ENCODE results near the gene C14orf132.

C14orf132 gene

GRCh38 chr14:96056509-96057422 lies 17.6 kb downstream of the C14orf132 start:
- Histone ChIP-seq H4K20me1 (ENCODE audit: insufficient read depth, low read length, poor library complexity, severe bottlenecking) (no peaks in the 10 kb centered on the region), H3K9me3 (ENCODE audit: insufficient read depth, low read depth, low read length) (no peaks in the 10 kb centered on the region), H3K4me1 (ENCODE audit: insufficient read depth, low read length, poor library complexity, severe bottlenecking) (no peaks in the 10 kb centered on the region), H3K79me2 (ENCODE audit: insufficient read depth, low read length) (no peaks in the 10 kb centered on the region), H3K9ac (ENCODE audit: low read depth, low read length, poor library complexity, severe bottlenecking) (no peak overlapping the region), H3F3A (ENCODE audit: low read depth) (no peaks in the 10 kb centered on the region), H3K36me3 (ENCODE audit: insufficient read depth, low read length) (no peaks in the 10 kb centered on the region), H3K27me3 (ENCODE audit: insufficient read depth, low read length, poor library complexity, severe bottlenecking) (no peaks in the 10 kb centered on the region), H3K4me3 (ENCODE audit: low read length, poor library complexity, severe bottlenecking) (no peak overlapping the region), H3K9me2 (replicated peaks; ENCODE audit: low read depth, low read length) (no peaks in the 10 kb centered on the region), H2AFZ (ENCODE audit: low read length) (no peak overlapping the region), H3K4me2 (ENCODE audit: low read depth, low read length, poor library complexity, severe bottlenecking) (no peak overlapping the region)
- TF ChIP-seq EZH2phosphoT487 (IDR thresholded peaks at IDR 0.05; ENCODE audit: borderline replicate concordance), result no peak
- TF ChIP-seq, protein P1, sequence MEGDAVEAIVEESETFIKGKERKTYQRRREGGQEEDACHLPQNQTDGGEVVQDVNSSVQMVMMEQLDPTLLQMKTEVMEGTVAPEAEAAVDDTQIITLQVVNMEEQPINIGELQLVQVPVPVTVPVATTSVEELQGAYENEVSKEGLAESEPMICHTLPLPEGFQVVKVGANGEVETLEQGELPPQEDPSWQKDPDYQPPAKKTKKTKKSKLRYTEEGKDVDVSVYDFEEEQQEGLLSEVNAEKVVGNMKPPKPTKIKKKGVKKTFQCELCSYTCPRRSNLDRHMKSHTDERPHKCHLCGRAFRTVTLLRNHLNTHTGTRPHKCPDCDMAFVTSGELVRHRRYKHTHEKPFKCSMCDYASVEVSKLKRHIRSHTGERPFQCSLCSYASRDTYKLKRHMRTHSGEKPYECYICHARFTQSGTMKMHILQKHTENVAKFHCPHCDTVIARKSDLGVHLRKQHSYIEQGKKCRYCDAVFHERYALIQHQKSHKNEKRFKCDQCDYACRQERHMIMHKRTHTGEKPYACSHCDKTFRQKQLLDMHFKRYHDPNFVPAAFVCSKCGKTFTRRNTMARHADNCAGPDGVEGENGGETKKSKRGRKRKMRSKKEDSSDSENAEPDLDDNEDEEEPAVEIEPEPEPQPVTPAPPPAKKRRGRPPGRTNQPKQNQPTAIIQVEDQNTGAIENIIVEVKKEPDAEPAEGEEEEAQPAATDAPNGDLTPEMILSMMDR (conservative IDR thresholded peaks at IDR 0.05; ENCODE audit: low read length), result no peak

- H3K9me3 ChIP-seq (ENCODE audit: insufficient read depth, low read depth, low read length), result no peaks in the 10 kb centered on the region
- H3K4me3 ChIP-seq (ENCODE audit: low read length, poor library complexity, severe bottlenecking), result no peak overlapping the region
- H4K20me1 ChIP-seq (ENCODE audit: insufficient read depth, low read length, poor library complexity, severe bottlenecking), result no peaks in the 10 kb centered on the region
- H3K9ac ChIP-seq (ENCODE audit: low read depth, low read length, poor library complexity, severe bottlenecking), result no peak overlapping the region
- no peaks in the 10 kb centered on the region for H3K36me3 ChIP-seq (ENCODE audit: insufficient read depth, low read length)
- H3K27me3 ChIP-seq (ENCODE audit: insufficient read depth, low read length, poor library complexity, severe bottlenecking), result no peaks in the 10 kb centered on the region
- no peak overlapping the region for H3K4me2 ChIP-seq (ENCODE audit: low read depth, low read length, poor library complexity, severe bottlenecking)
- no peaks in the 10 kb centered on the region for H3F3A ChIP-seq (ENCODE audit: low read depth)
- no peaks in the 10 kb centered on the region for H3K9me2 ChIP-seq (replicated peaks; ENCODE audit: low read depth, low read length)
- no peaks in the 10 kb centered on the region for H3K4me1 ChIP-seq (ENCODE audit: insufficient read depth, low read length, poor library complexity, severe bottlenecking)
- no peaks in the 10 kb centered on the region for H3K79me2 ChIP-seq (ENCODE audit: insufficient read depth, low read length)
- no peak overlapping the region for H2AFZ ChIP-seq (ENCODE audit: low read length)
- TF ChIP-seq, protein P1 (conservative IDR thresholded peaks at IDR 0.05; ENCODE audit: low read length), result no peak
- no peak for TF ChIP-seq EZH2phosphoT487 (IDR thresholded peaks at IDR 0.05; ENCODE audit: borderline replicate concordance)
Measured at GRCh38 chr14:96057738-96058137, 18.6 kb downstream of the C14orf132 start.

DNA sequence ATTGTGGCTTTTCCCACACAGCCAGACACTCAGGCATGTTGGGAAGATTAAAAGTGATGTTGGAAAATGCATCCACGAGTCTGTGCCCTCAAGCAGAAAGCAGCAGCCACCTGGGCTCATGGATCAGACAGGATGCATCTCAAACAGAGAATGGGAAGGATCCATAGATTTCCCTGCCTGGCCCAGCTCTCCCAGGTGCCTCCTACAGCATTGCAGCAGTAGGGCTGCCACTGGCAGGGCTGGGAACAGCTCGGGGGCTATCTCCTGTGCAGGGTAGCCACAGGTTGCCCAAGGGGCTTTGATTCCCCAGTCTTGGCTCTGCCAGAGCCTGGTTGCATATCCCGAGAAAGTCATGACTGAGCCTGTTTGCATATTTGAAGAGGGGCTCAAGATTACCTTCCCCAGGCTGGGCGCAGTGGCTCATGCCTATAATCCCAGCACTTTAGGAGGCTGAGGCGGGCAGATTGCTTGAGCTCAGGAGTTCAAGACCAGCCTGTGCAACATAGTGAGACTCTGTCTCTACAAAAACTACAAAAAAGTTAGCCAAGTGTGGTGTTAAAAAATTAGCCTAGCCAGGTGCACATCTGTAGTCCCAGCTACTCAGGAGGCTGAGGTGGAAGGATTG lies 19.5 kb downstream of the C14orf132 start:
- Histone ChIP-seq H4K20me1 (ENCODE audit: insufficient read depth, low read length, poor library complexity, severe bottlenecking) (no peaks in the 10 kb centered on the region), H3K36me3 (ENCODE audit: insufficient read depth, low read length) (no peaks in the 10 kb centered on the region), H3K4me1 (ENCODE audit: insufficient read depth, low read length, poor library complexity, severe bottlenecking) (no peaks in the 10 kb centered on the region), H2AFZ (ENCODE audit: low read length) (no peak overlapping the region), H3K9me3 (ENCODE audit: insufficient read depth, low read depth, low read length) (no peaks in the 10 kb centered on the region), H3K9me2 (replicated peaks; ENCODE audit: low read depth, low read length) (no peaks in the 10 kb centered on the region), H3K9ac (ENCODE audit: low read depth, low read length, poor library complexity, severe bottlenecking) (no peak overlapping the region), H3K79me2 (ENCODE audit: insufficient read depth, low read length) (no peaks in the 10 kb centered on the region), H3F3A (ENCODE audit: low read depth) (no peaks in the 10 kb centered on the region), H3K4me2 (ENCODE audit: low read depth, low read length, poor library complexity, severe bottlenecking) (no peak overlapping the region), H3K4me3 (ENCODE audit: low read length, poor library complexity, severe bottlenecking) (no peak overlapping the region), H3K27me3 (ENCODE audit: insufficient read depth, low read length, poor library complexity, severe bottlenecking) (no peaks in the 10 kb centered on the region)
- no peak for TF ChIP-seq EZH2phosphoT487 (IDR thresholded peaks at IDR 0.05; ENCODE audit: borderline replicate concordance)
- TF ChIP-seq, protein P1 (conservative IDR thresholded peaks at IDR 0.05; ENCODE audit: low read length), result no peak
